Regular cardiac myocyte (primary cell): ENCODE measurements around the gene ASAH2B. TPM values are rescaled to one million over a fixed set of nuclear protein-coding genes. Genes with fewer than 3 reads are reported as not detected.

ENCODE experiments used
- total RNA-seq: library from RNA; depleted of rRNA; stranded (reverse); fragments of >200 nt; gene quantifications from 2 replicates; pipeline ENCODE4 v1.2.3, GENCODE V29; 2014

The ASAH2B gene
- 3.5 and 5.4 TPM in 2 replicates for total RNA-seq

GRCh38 chr10:50739618-50740292, at the start of gene ASAH2B:
Gene ASAH2B, plus strand, starts transcription at chr10:50739936. Its CDS starts 5,195 bp downstream, at chr10:50745131.

Other genes starting within 250 kb of the ASAH2B start
- gene SGMS1, start 116.0 kb upstream of the ASAH2B start, total RNA-seq: 51.3 and 58.7 TPM in 2 replicates
- gene A1CF, start 145.7 kb downstream of the ASAH2B start, total RNA-seq: not detected in 2 replicates